SK-N-SH (cell line): ENCODE measurements around the gene MYBBP1A. TPM values are rescaled to one million over a fixed set of nuclear protein-coding genes. Genes with fewer than 3 reads are reported as not detected.

Experiments used
- CTCF ChIA-PET: fragments of 300-600, 350-600 bp; formaldehyde crosslinking; extraction: SDS; loops from one replicate; lab custom pipeline; 2021; lab: Yijun Ruan, JAX
- POLR2A ChIA-PET: fragments of 350-600 bp; sonication (Branson Sonifier 250); formaldehyde crosslinking; extraction: SDS; loops from one replicate; lab custom pipeline; 2020; ENCODE audit warnings: antibody characterized with exemption, inconsistent platforms; lab: Yijun Ruan, JAX
- DNase-seq: peaks from one replicate; pipeline ENCODE4 v3.0.0; 2012
- H2AFZ ChIP-seq: fragments of 200-600 bp; sonication (generic); 2 replicates; pipeline ENCODE4 v1.8.1; 2016; ENCODE audit warnings: antibody characterized with exemption, mild to moderate bottlenecking, low read depth
- H3F3A ChIP-seq: fragments of 200-600 bp; sonication (generic); replicated peaks from 2 replicates; pipeline ENCODE3; 2016; ENCODE audit warnings: antibody characterized with exemption, mild to moderate bottlenecking; ENCODE audit not compliant: insufficient read depth
- H3K27ac ChIP-seq, 2 experiments: fragments of 200-500 bp in 1 of 2; fragments of 200-600 bp in 1 of 2; sonication (Bioruptor generic) in 1 of 2; sonication (generic), shearing (Covaris generic) in 1 of 2; 2 replicates each; pipeline versions ENCODE4 v1.5.1 to v1.6.1; 2014 to 2016; ENCODE audit warnings: low read depth in 2 of 2, inconsistent platforms in 1 of 2, low read length in 1 of 2, mild to moderate bottlenecking in 1 of 2, mixed read lengths in 1 of 2
- H3K27me3 ChIP-seq: fragments of 200-600 bp; sonication (generic), shearing (Covaris generic); 2 replicates; pipeline ENCODE4 v1.6.1; 2016; ENCODE audit warnings: mixed run types; ENCODE audit not compliant: insufficient read depth
- H3K36me3 ChIP-seq, 2 experiments: fragments of 200-500 bp in 1 of 2; fragments of 200-600 bp in 1 of 2; sonication (Bioruptor generic) in 1 of 2; sonication (generic) in 1 of 2; replicated peaks in 1 of 2; 2 replicates each; pipeline versions ENCODE3 to v1.5.1; 2014 to 2016; ENCODE audit warnings: low read length in 1 of 2, mild to moderate bottlenecking in 1 of 2; ENCODE audit not compliant: insufficient read depth in 2 of 2, control insufficient read depth in 1 of 2
- H3K4me1 ChIP-seq, 2 experiments: fragments of 200-500 bp in 1 of 2; fragments of 200-600 bp in 1 of 2; sonication (Bioruptor generic) in 1 of 2; sonication (generic), shearing (Covaris generic) in 1 of 2; 2 replicates each; pipeline versions ENCODE4 v1.5.1 to v1.6.1; 2014 to 2016; ENCODE audit warnings: low read depth in 1 of 2, low read length in 1 of 2, mixed run types in 1 of 2; ENCODE audit not compliant: insufficient read depth in 2 of 2, control insufficient read depth in 1 of 2
- H3K4me2 ChIP-seq: fragments of 200-600 bp; sonication (generic), shearing (Covaris generic); 2 replicates; pipeline ENCODE4 v1.6.1; 2017; ENCODE audit warnings: mixed run types
- H3K4me3 ChIP-seq, 2 experiments: fragments of 200-500 bp in 1 of 2; fragments of 200-600 bp in 1 of 2; sonication (Bioruptor generic) in 1 of 2; sonication (generic), shearing (Covaris generic) in 1 of 2; 2 replicates each; pipeline versions ENCODE4 v1.5.1 to v1.8.1; 2014 to 2016; ENCODE audit warnings: low read depth in 2 of 2, inconsistent platforms in 1 of 2, low read length in 1 of 2, mild to moderate bottlenecking in 1 of 2, mixed read lengths in 1 of 2, moderate library complexity in 1 of 2
- H3K79me2 ChIP-seq: fragments of 200-600 bp; sonication (generic); 2 replicates; pipeline ENCODE4 v1.8.1; 2017; ENCODE audit warnings: mild to moderate bottlenecking; ENCODE audit not compliant: insufficient read depth
- H3K9ac ChIP-seq: fragments of 200-600 bp; sonication (generic); 2 replicates; pipeline ENCODE4 v1.6.1; 2017; ENCODE audit warnings: mixed run types
- H3K9me2 ChIP-seq: fragments of 200-600 bp; sonication (generic); 2 replicates; pipeline ENCODE4 v1.6.1; 2017; ENCODE audit warnings: mixed run types
- H3K9me3 ChIP-seq: fragments of 200-600 bp; sonication (generic); 2 replicates; pipeline ENCODE4 v1.6.1; 2017; ENCODE audit warnings: mixed run types, mild to moderate bottlenecking, moderate library complexity
- H4K20me1 ChIP-seq: fragments of 200-600 bp; sonication (generic); 2 replicates; pipeline ENCODE4 v1.6.1; 2017; ENCODE audit warnings: mild to moderate bottlenecking, mixed run types; ENCODE audit not compliant: insufficient read depth
- ELF1 ChIP-seq: IDR thresholded peaks from 2 replicates; pipeline ENCODE4 v1.4.0; 2012
- EP300 ChIP-seq, 2 experiments: IDR thresholded peaks; 2 replicates each; pipeline versions ENCODE4 v1.4.0 to v1.6.1; 2012; ENCODE audit warnings: borderline replicate concordance in 1 of 2, low read depth in 1 of 2, low read length in 1 of 2
- EZH2phosphoT487 ChIP-seq: fragments of 200-600 bp; sonication (generic); IDR thresholded peaks from 2 replicates; pipeline ENCODE4 v1.6.1; 2017; ENCODE audit warnings: low read depth, mixed run types, mild to moderate bottlenecking, antibody characterized with exemption, moderate library complexity, borderline replicate concordance
- GABPA ChIP-seq: IDR thresholded peaks from 2 replicates; pipeline ENCODE4 v1.4.0; 2012; ENCODE audit warnings: low read depth, mild to moderate bottlenecking
- IRF3 ChIP-seq: fragments of 150-350 bp; IDR thresholded peaks from 2 replicates; pipeline ENCODE4 v1.6.1; 2016; ENCODE audit warnings: mild to moderate bottlenecking, low read depth, low read length
- JUND ChIP-seq: IDR thresholded peaks from 2 replicates; pipeline ENCODE4 v1.4.0; 2012
- NFIC ChIP-seq: IDR thresholded peaks from 2 replicates; pipeline ENCODE4 v1.4.0; 2012; ENCODE audit warnings: borderline replicate concordance
- RAD21 ChIP-seq: IDR thresholded peaks from 2 replicates; pipeline ENCODE4 v1.6.1; 2012; ENCODE audit warnings: mild to moderate bottlenecking, low read length
- SIN3A ChIP-seq: IDR thresholded peaks from 2 replicates; pipeline ENCODE4 v1.6.1; 2012; ENCODE audit warnings: low read depth, mild to moderate bottlenecking, low read length, moderate library complexity, borderline replicate concordance
- TAF1 ChIP-seq: IDR thresholded peaks from 2 replicates; pipeline ENCODE4 v1.6.1; 2012; ENCODE audit warnings: low read depth, mild to moderate bottlenecking, low read length, moderate library complexity, borderline replicate concordance
- TEAD4 ChIP-seq: IDR thresholded peaks from 2 replicates; pipeline ENCODE4 v1.4.0; 2012; ENCODE audit warnings: mild to moderate bottlenecking, borderline replicate concordance; ENCODE audit not compliant: insufficient read depth
- YY1 ChIP-seq: IDR thresholded peaks from 2 replicates; pipeline ENCODE4 v1.4.0; 2012; ENCODE audit warnings: low read depth, mild to moderate bottlenecking
- WGBS: methylation state at CpG from one replicate; pipeline ENCODE4 v1.1.6; 2017; ENCODE audit warnings: low lambda C conversion rate; 5-methylcytosine and 5-hydroxymethylcytosine counted together
- polyA plus RNA-seq, 3 experiments: library from polyadenylated mRNA; depleted of rRNA; stranded (reverse); fragments of >200 nt; gene quantifications; 2 replicates each; pipeline ENCODE4 v1.2.3, GENCODE V29; 2012
- TF ChIP-seq, protein P1 (sequence below): IDR thresholded peaks from 2 replicates; pipeline ENCODE4 v1.4.0; 2012; ENCODE audit warnings: low read depth, borderline replicate concordance
- TF ChIP-seq, protein P2 (sequence below): IDR thresholded peaks from 2 replicates; pipeline ENCODE4 v1.4.0; 2012; ENCODE audit warnings: low read depth, borderline replicate concordance

Gene MYBBP1A
- polyA plus RNA-seq, 1 of the 3 experiments (the other 2 are of a cell fraction): 93.0 TPM

- H3K9ac ChIP-seq: no peak overlapping the region
- peaks cover 34% of the 10 kb centered on the region for H3K27me3 ChIP-seq
- H3K4me3 ChIP-seq: no peak overlapping the region
- no peak overlapping the region for H2AFZ ChIP-seq
- DNase-seq: no peak
- TF ChIP-seq, protein P1, sequence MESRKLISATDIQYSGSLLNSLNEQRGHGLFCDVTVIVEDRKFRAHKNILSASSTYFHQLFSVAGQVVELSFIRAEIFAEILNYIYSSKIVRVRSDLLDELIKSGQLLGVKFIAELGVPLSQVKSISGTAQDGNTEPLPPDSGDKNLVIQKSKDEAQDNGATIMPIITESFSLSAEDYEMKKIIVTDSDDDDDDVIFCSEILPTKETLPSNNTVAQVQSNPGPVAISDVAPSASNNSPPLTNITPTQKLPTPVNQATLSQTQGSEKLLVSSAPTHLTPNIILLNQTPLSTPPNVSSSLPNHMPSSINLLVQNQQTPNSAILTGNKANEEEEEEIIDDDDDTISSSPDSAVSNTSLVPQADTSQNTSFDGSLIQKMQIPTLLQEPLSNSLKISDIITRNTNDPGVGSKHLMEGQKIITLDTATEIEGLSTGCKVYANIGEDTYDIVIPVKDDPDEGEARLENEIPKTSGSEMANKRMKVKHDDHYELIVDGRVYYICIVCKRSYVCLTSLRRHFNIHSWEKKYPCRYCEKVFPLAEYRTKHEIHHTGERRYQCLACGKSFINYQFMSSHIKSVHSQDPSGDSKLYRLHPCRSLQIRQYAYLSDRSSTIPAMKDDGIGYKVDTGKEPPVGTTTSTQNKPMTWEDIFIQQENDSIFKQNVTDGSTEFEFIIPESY: no peak
- TF ChIP-seq EP300 (IDR thresholded peaks at IDR 0.05; ENCODE audit: borderline replicate concordance in 1 of 2, low read depth in 1 of 2, low read length in 1 of 2) (no peak), TEAD4 (no peak), IRF3 (no peak), TAF1 (no peak), YY1 (no peak), NFIC (no peak), JUND (no peak), EZH2phosphoT487 (no peak), ELF1 (no peak), RAD21 (no peak), GABPA (no peak), SIN3A (no peak)
- TF ChIP-seq, protein P2, sequence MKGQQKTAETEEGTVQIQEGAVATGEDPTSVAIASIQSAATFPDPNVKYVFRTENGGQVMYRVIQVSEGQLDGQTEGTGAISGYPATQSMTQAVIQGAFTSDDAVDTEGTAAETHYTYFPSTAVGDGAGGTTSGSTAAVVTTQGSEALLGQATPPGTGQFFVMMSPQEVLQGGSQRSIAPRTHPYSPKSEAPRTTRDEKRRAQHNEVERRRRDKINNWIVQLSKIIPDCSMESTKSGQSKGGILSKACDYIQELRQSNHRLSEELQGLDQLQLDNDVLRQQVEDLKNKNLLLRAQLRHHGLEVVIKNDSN: no peak
- no peaks in the 10 kb centered on the region for H3K9me2 ChIP-seq
- ChIA-PET POLR2A (interaction anchor here (1.4 kb wide), 1 partner anchor 37 kb away, joined by 5 read pairs; the partner anchor contains the start of gene MYBBP1A), CTCF (interaction anchor here (0.7 to 9.7 kb wide), 5 partner anchors 8 to 36 kb away, joined by 3 to 75 read pairs (median 11); partner anchors contain the start of gene SMTNL2)
- H3K9me3 ChIP-seq: no peaks in the 10 kb centered on the region
- peaks cover 0 to 25% of the 10 kb centered on the region in 2 experiments; a peak in 1 of 4 replicates for H3K4me1 ChIP-seq
- H3K79me2 ChIP-seq: no peaks in the 10 kb centered on the region
- no peak overlapping the region for H3K4me2 ChIP-seq
- 52% methylated on average over 10 of the region's 11 CpGs for WGBS
- H3F3A ChIP-seq: no peaks in the 10 kb centered on the region
- H3K27ac ChIP-seq: no peak overlapping the region
- H4K20me1 ChIP-seq: no peaks in the 10 kb centered on the region
- H3K36me3 ChIP-seq: no peaks in the 10 kb centered on the region
These were observed 37.2 kb upstream of the MYBBP1A start for GRCh38 chr17:4592240-4593005.
